Dendritic cell treated with granulocyte-macrophage colony-stimulating factor and Interleukin-4, amounts not matched to agents 40 ng/mL and 50 ng/mL, for 4 days (primary cell): ENCODE results near the gene DPY19L2.
"Not testable (repeated sequence)": the region's sequence is repeated elsewhere in the genome, so short reads cannot be mapped to it uniquely, and the experiment has no call there.

Source experiments
- H3K27ac Mint-ChIP-seq: one replicate; pipeline ENCODE4 v1.8.0; 2022; ENCODE audit warnings: mild to moderate bottlenecking, mixed read lengths
- H3K27me3 Mint-ChIP-seq: one replicate; pipeline ENCODE4 v1.8.0; 2022; ENCODE audit warnings: mild to moderate bottlenecking, mixed read lengths
- H3K36me3 Mint-ChIP-seq: one replicate; pipeline ENCODE4 v1.8.0; 2022; ENCODE audit warnings: low read depth, mixed read lengths
- H3K4me1 Mint-ChIP-seq: one replicate; pipeline ENCODE4 v1.8.0; 2022; ENCODE audit warnings: low read depth, mixed read lengths
- H3K4me3 Mint-ChIP-seq: one replicate; pipeline ENCODE4 v1.8.0; 2022; ENCODE audit warnings: mild to moderate bottlenecking, moderate library complexity, mixed read lengths
- H3K9me3 Mint-ChIP-seq: one replicate; pipeline ENCODE4 v1.8.0; 2022; ENCODE audit warnings: mixed read lengths
- intact Hi-C: fragments of 100-400 bp; cut with micrococcal nuclease; formaldehyde crosslinking; loops from one replicate; pipeline ENCODE4 v1.15.0; 2022

DPY19L2 gene

DNA sequence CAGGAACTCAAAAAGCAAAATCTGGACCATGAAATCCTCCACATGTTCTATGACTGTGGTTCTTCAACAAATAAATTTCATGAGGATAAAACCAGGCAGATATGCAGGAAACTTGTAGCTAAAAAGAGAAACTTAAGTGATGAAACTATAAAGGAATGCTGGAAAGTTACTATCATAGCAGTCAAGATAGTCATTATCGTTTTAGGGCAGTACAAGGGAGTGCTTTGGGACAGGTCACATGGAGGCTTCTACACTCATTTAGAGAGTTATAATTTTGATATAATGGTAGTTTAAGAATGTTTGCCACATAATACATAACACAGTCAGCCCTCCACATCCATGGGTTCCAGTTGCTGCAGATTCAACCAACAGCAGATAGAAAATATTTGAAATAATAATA lies 52.7 kb downstream of the DPY19L2 start:
- H3K4me1 Mint-ChIP-seq, intact Hi-C loops, H3K36me3 Mint-ChIP-seq, H3K4me3 Mint-ChIP-seq, H3K27me3 Mint-ChIP-seq, H3K27ac Mint-ChIP-seq, H3K9me3 Mint-ChIP-seq: not testable (repeated sequence)

DNA sequence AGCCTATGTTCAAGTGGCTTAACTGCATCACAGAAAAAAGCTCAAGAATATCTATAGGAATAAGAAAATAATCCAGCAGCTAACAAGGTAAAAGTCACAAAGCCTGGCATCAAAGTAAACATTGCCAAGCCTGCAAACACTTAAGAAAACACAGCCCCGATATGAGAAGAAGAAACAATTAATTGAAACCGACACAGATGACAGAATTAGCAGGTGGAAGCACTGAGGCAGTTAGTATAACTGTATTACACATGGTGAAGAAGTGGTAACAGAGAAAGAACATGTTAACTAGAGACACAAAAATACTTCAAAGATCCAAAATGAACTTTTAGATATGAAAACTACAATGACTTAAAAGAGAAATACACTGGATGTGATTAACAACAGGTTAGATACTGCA lies 57.0 kb downstream of the DPY19L2 start:
- H3K36me3 Mint-ChIP-seq, H3K27me3 Mint-ChIP-seq, H3K9me3 Mint-ChIP-seq, H3K4me1 Mint-ChIP-seq, H3K27ac Mint-ChIP-seq, H3K4me3 Mint-ChIP-seq, intact Hi-C loops: not testable (repeated sequence)

DNA sequence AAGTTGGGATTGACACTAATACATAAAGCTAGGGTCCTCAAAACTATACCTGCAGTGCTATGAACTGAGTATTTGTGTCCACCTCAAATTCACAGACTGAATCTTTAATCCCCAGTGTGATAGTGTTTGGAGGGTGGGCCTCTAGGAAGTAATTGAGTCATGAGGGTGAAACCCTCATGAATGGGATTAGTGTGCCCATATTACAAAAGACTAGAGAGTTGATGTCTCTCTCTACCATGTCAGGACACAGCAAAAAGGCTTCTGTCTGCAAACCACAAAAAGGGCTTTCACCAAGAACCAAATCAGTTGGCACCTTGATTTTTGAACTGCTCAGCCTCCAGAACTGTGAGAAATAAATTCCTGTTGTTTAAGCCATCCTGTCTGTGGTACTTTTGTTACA lies 59.0 kb downstream of the DPY19L2 start:
- intact Hi-C loops, H3K27me3 Mint-ChIP-seq: not testable (repeated sequence)

DNA sequence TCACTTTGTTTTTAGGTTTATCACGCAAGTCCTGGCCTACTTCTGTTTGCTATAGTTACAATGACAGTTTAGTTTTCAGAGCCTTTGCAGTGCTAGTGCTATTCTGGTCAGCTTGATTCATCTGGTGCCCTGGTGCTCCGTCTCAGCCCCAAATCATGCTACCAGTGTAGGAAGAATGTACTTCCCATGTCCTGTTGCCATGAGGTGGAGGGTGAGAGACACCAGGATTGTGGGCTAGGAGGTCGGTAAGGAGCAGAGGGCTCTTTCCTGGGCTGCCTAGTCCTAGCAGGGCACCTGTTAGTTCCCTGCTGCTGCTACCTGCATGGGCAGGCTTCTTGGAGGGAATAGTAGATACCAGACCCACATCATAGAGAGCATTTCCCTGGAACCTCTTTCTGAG lies 63.3 kb downstream of the DPY19L2 start:
- H3K27ac Mint-ChIP-seq, H3K4me1 Mint-ChIP-seq, H3K27me3 Mint-ChIP-seq, H3K4me3 Mint-ChIP-seq, H3K36me3 Mint-ChIP-seq, intact Hi-C loops, H3K9me3 Mint-ChIP-seq: not testable (repeated sequence)

More for the DNA sequence above, 59.0 kb downstream of the DPY19L2 start:
- H3K27ac Mint-ChIP-seq, H3K9me3 Mint-ChIP-seq, H3K4me3 Mint-ChIP-seq, H3K36me3 Mint-ChIP-seq, H3K4me1 Mint-ChIP-seq: not testable (repeated sequence)

DNA sequence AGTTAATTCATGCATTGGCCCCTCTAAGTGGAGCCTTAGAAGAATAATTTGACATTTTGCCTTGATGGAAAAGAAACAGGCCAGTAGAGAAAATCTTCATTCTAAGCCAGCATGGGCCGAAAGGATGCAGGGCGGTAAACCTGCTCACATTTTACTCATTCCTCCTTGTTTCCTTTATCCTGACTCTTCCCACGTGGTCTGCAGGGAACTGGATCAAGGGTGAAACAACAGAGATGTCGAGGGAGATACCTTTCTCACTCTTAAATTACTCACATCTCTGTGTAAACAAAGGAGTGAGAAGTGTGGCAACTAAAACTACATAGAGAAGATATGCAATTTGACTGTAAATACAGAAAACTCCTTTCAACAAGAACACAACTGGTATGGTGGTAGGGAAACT lies 73.5 kb downstream of the DPY19L2 start:
- H3K9me3 Mint-ChIP-seq, H3K4me1 Mint-ChIP-seq, intact Hi-C loops, H3K27me3 Mint-ChIP-seq, H3K27ac Mint-ChIP-seq, H3K36me3 Mint-ChIP-seq, H3K4me3 Mint-ChIP-seq: not testable (repeated sequence)

DNA sequence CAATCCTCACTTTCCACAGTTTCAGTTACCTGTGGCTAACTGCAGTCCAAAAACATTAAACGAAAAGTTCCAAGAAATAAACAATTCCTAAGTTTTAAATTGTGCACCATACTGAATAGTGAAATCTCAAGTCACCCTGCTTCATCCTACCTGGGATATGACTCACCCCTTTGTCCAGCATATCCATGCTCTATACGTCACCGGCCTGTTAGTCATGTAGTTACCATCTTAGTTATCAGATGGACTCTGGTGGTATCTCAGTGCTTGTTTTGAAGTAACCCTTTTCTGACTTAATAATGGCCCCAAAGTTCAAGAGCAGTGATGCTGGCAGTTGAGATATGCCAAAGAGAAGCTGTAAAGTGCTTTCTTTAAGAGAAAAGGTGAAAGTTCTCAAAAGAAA lies 83.9 kb downstream of the DPY19L2 start:
- H3K4me1 Mint-ChIP-seq = not testable (repeated sequence)

DNA sequence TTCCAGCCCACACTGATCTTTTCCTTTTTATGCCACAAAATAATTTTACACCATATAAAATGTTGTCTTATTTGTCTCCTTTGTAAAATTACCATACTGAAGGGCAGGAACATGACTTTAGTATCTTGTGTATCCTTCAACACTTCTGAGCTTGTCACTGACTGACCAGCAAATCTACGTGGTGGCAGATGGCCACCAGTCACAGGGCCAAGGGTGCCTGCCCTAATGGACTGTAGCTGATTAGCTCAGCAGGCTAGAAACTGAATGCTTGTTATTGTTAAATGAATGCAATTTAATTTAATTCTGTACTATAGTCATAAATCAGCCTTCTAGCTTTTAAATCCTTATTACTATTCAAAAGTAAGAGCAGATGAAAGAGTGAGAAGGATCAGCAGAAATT lies 85.0 kb downstream of the DPY19L2 start:
- H3K4me3 Mint-ChIP-seq, H3K36me3 Mint-ChIP-seq, H3K4me1 Mint-ChIP-seq, H3K9me3 Mint-ChIP-seq, H3K27ac Mint-ChIP-seq, H3K27me3 Mint-ChIP-seq, intact Hi-C loops: not testable (repeated sequence)

More for the DNA sequence above, 83.9 kb downstream of the DPY19L2 start:
- H3K9me3 Mint-ChIP-seq, H3K27me3 Mint-ChIP-seq, H3K27ac Mint-ChIP-seq, intact Hi-C loops, H3K4me3 Mint-ChIP-seq, H3K36me3 Mint-ChIP-seq: not testable (repeated sequence)

DNA sequence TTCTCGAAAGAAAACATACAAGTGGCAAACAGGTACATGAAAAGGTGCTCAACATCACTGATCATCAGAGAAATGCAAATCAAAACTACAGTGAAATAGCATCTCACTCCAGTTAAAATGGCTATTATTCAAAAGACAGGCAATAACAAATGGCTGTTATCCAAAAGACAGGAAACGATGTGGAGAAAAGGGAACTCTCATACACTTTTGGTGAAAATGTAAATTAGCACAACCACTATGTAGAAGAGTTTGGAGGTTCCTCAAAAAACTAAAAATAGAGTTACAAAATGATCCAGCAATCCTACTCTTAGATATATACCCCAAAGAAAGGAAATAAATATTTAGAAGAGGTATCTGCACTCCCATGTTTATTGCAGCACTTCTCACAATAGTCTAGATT lies 90.7 kb downstream of the DPY19L2 start:
- intact Hi-C loops, H3K27me3 Mint-ChIP-seq, H3K36me3 Mint-ChIP-seq, H3K27ac Mint-ChIP-seq, H3K4me3 Mint-ChIP-seq, H3K9me3 Mint-ChIP-seq: not testable (repeated sequence)
- peaks cover 11% of the 10 kb centered on the region for H3K4me1 Mint-ChIP-seq

DNA sequence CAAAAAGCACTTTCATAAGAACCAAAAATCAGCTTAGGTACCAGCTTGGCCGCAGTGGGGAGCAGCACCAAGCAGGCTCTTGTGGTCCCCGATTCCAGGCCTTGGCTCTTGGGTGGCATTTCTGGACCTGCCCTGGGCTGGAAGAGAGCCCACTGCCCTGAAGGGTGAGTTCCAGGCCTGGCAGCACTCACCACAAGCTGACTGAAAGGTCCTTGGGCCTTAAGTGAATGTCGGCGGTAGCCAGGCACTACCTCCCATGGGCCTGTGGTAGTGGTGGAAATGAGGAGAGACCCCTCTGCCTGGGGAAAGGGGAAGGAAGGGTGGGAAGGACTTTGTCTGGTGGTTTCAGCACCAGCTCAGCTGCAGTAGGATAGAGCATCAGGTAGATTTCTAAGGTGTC lies 96.3 kb downstream of the DPY19L2 start:
- intact Hi-C loops, H3K9me3 Mint-ChIP-seq, H3K27ac Mint-ChIP-seq, H3K36me3 Mint-ChIP-seq, H3K27me3 Mint-ChIP-seq, H3K4me3 Mint-ChIP-seq, H3K4me1 Mint-ChIP-seq: not testable (repeated sequence)

DNA sequence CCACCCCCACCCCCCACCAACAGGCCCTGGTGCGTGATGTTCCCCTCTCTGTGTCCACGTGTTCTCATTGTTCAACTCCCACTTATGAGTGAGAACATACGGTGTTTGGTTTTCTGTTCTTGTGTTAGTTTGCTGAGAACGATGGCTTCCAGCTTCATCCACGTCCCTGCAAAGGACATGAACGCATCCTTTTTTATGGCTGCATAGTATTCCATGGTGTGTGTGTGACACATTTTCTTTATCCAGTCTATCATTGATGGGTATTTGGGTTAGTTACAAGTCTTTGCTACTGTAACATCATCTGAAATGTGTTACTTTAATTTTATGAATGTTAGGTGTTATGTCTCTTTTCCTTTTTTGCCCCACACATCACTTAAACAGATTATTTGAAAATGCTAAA lies 109.8 kb downstream of the DPY19L2 start:
- H3K36me3 Mint-ChIP-seq, H3K27ac Mint-ChIP-seq, H3K27me3 Mint-ChIP-seq, H3K4me1 Mint-ChIP-seq, H3K4me3 Mint-ChIP-seq, intact Hi-C loops, H3K9me3 Mint-ChIP-seq: not testable (repeated sequence)

DNA sequence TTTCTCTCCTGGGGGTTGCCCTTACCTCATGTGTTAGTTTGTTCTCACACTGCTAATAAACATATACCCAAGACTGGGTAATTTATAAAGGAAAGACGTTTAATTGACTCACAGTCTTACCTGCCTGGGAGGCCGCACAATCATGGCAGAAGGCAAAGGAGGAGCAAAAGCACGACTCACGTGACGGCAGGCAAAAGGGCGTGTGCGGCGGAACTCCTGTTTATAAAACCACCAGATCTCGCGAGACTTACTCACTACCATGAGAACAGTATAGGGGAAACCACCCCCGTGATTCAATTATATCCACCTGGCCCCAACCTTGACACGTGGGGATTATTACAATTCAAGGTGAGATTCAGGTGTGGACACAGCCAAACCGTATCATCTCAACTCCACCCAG lies 116.9 kb downstream of the DPY19L2 start:
- H3K36me3 Mint-ChIP-seq, H3K27ac Mint-ChIP-seq, intact Hi-C loops, H3K4me1 Mint-ChIP-seq, H3K4me3 Mint-ChIP-seq, H3K27me3 Mint-ChIP-seq, H3K9me3 Mint-ChIP-seq: not testable (repeated sequence)

DNA sequence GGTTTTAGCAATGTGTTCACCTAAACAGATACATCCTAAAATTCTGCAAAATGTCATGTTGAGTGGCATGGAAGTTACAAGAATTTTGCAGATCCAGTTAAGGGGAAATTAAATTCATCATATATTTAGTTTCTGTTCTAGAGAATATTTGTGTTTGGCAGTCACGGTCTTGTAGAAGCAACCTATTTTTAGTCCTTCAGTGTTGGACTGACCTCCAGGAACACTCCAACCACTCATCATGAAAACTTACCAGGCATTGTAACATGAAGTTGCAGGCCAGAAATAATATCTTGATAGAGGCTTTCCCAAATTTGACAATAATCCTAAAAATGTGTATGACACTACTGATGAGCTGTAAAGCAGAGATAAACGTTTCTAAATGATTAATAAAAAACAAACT lies 119.3 kb downstream of the DPY19L2 start:
- not testable (repeated sequence) for H3K36me3 Mint-ChIP-seq, H3K4me3 Mint-ChIP-seq, H3K4me1 Mint-ChIP-seq, H3K27me3 Mint-ChIP-seq, H3K9me3 Mint-ChIP-seq, H3K27ac Mint-ChIP-seq
- intact Hi-C loops = loop anchor here (5.0 kb wide), 1 partner anchor 188 kb away; no protein-coding TSS in a partner anchor

DNA sequence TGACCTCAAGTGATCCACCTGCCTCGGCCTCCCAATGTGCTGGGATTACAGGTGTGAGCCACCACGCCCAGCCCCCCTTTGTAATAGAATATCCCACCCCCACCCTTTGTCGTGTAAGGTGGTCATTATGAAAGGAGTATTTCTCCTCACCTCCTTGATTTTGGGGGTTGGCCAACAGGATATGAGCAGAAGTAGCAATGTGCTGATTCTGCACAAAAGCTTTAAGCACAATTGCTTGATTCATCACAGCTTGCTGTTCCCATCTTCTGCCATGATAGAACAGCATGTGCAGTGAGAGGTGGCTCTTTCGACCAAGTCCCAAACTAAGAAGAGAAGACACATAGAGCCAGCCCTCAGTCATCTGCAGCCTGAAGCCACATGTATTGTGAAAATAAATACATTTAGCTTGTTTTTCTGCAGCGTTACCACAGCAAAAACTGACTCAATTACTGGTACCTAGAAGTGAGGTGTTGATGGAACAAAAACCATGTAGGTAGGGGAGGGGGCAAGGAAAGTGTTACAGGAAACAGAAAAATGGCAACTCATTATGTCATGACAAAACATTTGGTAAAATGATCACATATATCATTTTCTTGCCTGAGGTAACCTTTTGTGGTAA lies 122.9 kb downstream of the DPY19L2 start:
- H3K4me1 Mint-ChIP-seq, H3K36me3 Mint-ChIP-seq, H3K9me3 Mint-ChIP-seq, H3K27ac Mint-ChIP-seq, H3K27me3 Mint-ChIP-seq, H3K4me3 Mint-ChIP-seq: not testable (repeated sequence)
- intact Hi-C loops = loop anchor here (5.0 kb wide), 1 partner anchor 192 kb away; no protein-coding TSS in a partner anchor

DNA sequence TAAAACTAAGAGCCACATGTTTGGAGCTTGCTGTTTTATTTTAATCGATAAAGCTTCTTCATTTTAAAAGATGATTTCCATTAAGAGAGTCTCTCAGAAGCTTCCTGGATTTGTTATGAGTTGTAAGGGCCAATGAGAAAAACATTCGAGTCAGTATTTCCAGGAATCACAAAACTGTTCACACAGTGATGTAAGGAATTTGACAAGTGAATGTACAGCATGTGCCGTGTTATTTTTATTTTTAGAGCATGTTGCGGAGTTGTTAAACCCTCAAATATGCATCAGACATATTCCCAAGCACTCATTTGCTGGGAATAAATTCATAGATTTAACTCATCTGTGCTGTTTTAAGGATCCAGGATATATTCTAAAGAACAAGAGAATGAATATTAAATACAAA lies 129.6 kb downstream of the DPY19L2 start:
- H3K36me3 Mint-ChIP-seq, intact Hi-C loops, H3K27me3 Mint-ChIP-seq, H3K9me3 Mint-ChIP-seq, H3K27ac Mint-ChIP-seq, H3K4me3 Mint-ChIP-seq, H3K4me1 Mint-ChIP-seq: not testable (repeated sequence)

DNA sequence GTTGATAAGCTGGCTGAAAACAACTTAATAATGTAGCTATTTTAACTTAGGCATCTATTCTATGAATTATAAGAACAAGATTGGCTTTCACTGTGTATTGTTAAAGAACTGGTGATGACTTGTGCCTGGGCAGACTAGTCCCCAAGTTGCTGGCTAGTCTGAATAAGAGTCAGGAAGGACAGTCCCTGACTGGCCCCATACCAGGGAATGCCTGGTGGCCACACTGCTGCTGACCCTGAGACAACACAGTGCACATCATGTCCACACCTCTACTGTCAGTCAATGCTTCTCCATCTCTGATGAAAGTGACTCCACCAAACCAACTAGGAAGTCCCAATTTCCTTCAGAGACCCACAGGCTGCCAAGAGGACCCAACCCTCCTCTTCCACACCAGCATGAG lies 130.5 kb downstream of the DPY19L2 start:
- H3K4me3 Mint-ChIP-seq, intact Hi-C loops, H3K9me3 Mint-ChIP-seq, H3K4me1 Mint-ChIP-seq, H3K27me3 Mint-ChIP-seq, H3K36me3 Mint-ChIP-seq, H3K27ac Mint-ChIP-seq: not testable (repeated sequence)

DNA sequence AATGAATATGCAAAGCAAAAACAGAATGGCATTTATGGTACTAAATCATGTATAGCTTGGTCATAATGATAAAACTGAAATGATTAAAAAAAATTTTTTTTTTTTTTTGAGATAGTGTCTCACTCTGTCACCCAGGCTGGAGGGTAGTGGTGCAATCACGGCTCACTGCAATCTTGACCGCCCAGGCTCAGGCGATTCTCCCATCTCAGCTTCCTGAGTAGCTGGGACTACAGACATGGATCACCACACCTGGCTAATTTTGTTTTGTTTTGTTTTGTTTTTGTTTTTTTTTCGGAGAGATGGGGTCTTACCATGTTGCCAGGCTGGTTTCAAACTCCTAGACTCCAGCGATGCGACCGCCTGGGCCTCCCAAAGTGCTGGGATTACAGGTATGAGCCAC lies 138.7 kb downstream of the DPY19L2 start:
- H3K36me3 Mint-ChIP-seq, H3K4me3 Mint-ChIP-seq, H3K9me3 Mint-ChIP-seq, H3K27ac Mint-ChIP-seq, H3K4me1 Mint-ChIP-seq, intact Hi-C loops, H3K27me3 Mint-ChIP-seq: not testable (repeated sequence)
